Measurements from ENCODE around the gene PKP4.

PKP4 gene

GRCh38 chr2:158530829-158531228 lies 74.1 kb downstream of the PKP4 start:
- FAIRE-seq (no peak), DNase-seq (ENCODE audit: insufficient read length, low spot score) (no peak)

GRCh38 chr2:158533009-158533408 lies 76.3 kb downstream of the PKP4 start:
- DNase-seq (ENCODE audit: insufficient read length, low spot score) (no peak), FAIRE-seq (no peak)

- FAIRE-seq, result no peak
- peak; percentile 10 for DNase-seq (ENCODE audit: insufficient read length, low spot score)
These were observed 82.6 kb downstream of the PKP4 start for GRCh38 chr2:158539176-158540005.

- FAIRE-seq (no peak), DNase-seq (ENCODE audit: insufficient read length, low spot score) (no peak)
These were observed 85.8 kb downstream of the PKP4 start for GRCh38 chr2:158542577-158542976.

GRCh38 chr2:158543957-158544356 lies 87.2 kb downstream of the PKP4 start:
- DNase-seq (ENCODE audit: insufficient read length, low spot score) (no peak), FAIRE-seq (no peak)

GRCh38 chr2:158544998-158545397 lies 88.2 kb downstream of the PKP4 start:
- no peak for DNase-seq (ENCODE audit: insufficient read length, low spot score)
- FAIRE-seq, result no peak

- no peak for FAIRE-seq
These were observed 89.8 kb downstream of the PKP4 start for GRCh38 chr2:158546412-158547144.

GRCh38 chr2:158553257-158553656 lies 96.5 kb downstream of the PKP4 start:
- FAIRE-seq (no peak), DNase-seq (ENCODE audit: insufficient read length, low spot score) (no peak)

More at GRCh38 chr2:158546412-158547144, 89.8 kb downstream of the PKP4 start:
- no peak for DNase-seq (ENCODE audit: insufficient read length, low spot score)

GRCh38 chr2:158554996-158555395 lies 98.2 kb downstream of the PKP4 start:
- FAIRE-seq (no peak), DNase-seq (ENCODE audit: insufficient read length, low spot score) (no peak)

GRCh38 chr2:158556124-158556523 lies 99.4 kb downstream of the PKP4 start:
- FAIRE-seq, result no peak
- no peak for DNase-seq (ENCODE audit: insufficient read length, low spot score)

GRCh38 chr2:158557752-158558151 lies 101.0 kb downstream of the PKP4 start:
- DNase-seq (ENCODE audit: insufficient read length, low spot score), result no peak
- no peak for FAIRE-seq

GRCh38 chr2:158559252-158559651 lies 102.5 kb downstream of the PKP4 start:
- no peak for DNase-seq (ENCODE audit: insufficient read length, low spot score)
- no peak for FAIRE-seq

- no peak for DNase-seq (ENCODE audit: insufficient read length, low spot score)
- FAIRE-seq, result no peak
These were observed 103.5 kb downstream of the PKP4 start for GRCh38 chr2:158560259-158560658.

- FAIRE-seq (no peak), DNase-seq (ENCODE audit: insufficient read length, low spot score) (no peak)
These were observed 104.3 kb downstream of the PKP4 start for GRCh38 chr2:158561054-158561453.

- FAIRE-seq (no peak), DNase-seq (ENCODE audit: insufficient read length, low spot score) (no peak)
These were observed 110.5 kb downstream of the PKP4 start for GRCh38 chr2:158567208-158567607.

- FAIRE-seq (no peak), DNase-seq (ENCODE audit: insufficient read length, low spot score) (no peak)
These were observed 112.5 kb downstream of the PKP4 start for GRCh38 chr2:158569284-158569683.

GRCh38 chr2:158570869-158571268 lies 114.1 kb downstream of the PKP4 start:
- no peak for DNase-seq (ENCODE audit: insufficient read length, low spot score)
- no peak for FAIRE-seq

GRCh38 chr2:158573739-158574138 lies 117.0 kb downstream of the PKP4 start:
- DNase-seq (ENCODE audit: insufficient read length, low spot score) (no peak), FAIRE-seq (no peak)

- FAIRE-seq (no peak), DNase-seq (ENCODE audit: insufficient read length, low spot score) (no peak)
These were observed 118.4 kb downstream of the PKP4 start for GRCh38 chr2:158575051-158575635.

GRCh38 chr2:158577141-158577540 lies 120.4 kb downstream of the PKP4 start:
- DNase-seq (ENCODE audit: insufficient read length, low spot score) (no peak), FAIRE-seq (no peak)

- DNase-seq (ENCODE audit: insufficient read length, low spot score) (no peak), FAIRE-seq (no peak)
These were observed 122.1 kb downstream of the PKP4 start for GRCh38 chr2:158578703-158579330.

All from HTR-8/SVneo (cell line).